Fibroblast of mammary gland (primary cell): ENCODE results near the gene DEFB124.
"Not testable (repeated sequence)": the region's sequence is repeated elsewhere in the genome, so short reads cannot be mapped to it uniquely, and the experiment has no call there.

Source experiments
- DNase-seq: peaks from one replicate; pipeline ENCODE4 v3.0.0-alpha.2; 2010; ENCODE audit warnings: low read depth
- H3K4me3 ChIP-seq: 2 replicates; pipeline ENCODE4 v1.5.1; 2011; ENCODE audit warnings: low read depth, mild to moderate bottlenecking, low read length, moderate library complexity; ENCODE audit not compliant: control insufficient read depth
- TF ChIP-seq, protein P1 (sequence below): conservative IDR thresholded peaks from 2 replicates; pipeline ENCODE4 v1.5.1; 2011; ENCODE audit warnings: low read depth, low read length, inconsistent platforms; ENCODE audit not compliant: control insufficient read depth, insufficient read depth

The DEFB124 gene

DNA sequence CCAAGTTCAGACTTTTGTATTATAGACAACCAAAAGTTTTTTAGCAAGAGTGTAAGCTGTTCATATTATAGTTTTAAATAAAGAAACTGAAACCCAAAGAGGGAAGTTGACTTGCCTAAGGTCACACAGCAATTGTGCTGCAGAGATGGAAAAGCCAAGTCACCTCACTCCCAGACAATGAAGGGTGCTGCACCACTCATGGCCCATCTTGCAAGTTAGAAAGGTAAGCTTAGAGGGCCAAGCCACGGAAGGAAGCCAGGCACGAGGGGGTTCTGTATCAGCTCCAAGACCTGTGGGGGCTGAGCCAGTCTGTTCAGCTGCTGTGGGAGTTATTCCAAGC lies 860 bp downstream of the DEFB124 start:
- TF ChIP-seq, protein P1, sequence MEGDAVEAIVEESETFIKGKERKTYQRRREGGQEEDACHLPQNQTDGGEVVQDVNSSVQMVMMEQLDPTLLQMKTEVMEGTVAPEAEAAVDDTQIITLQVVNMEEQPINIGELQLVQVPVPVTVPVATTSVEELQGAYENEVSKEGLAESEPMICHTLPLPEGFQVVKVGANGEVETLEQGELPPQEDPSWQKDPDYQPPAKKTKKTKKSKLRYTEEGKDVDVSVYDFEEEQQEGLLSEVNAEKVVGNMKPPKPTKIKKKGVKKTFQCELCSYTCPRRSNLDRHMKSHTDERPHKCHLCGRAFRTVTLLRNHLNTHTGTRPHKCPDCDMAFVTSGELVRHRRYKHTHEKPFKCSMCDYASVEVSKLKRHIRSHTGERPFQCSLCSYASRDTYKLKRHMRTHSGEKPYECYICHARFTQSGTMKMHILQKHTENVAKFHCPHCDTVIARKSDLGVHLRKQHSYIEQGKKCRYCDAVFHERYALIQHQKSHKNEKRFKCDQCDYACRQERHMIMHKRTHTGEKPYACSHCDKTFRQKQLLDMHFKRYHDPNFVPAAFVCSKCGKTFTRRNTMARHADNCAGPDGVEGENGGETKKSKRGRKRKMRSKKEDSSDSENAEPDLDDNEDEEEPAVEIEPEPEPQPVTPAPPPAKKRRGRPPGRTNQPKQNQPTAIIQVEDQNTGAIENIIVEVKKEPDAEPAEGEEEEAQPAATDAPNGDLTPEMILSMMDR, result no peak
- no peak overlapping the region for H3K4me3 ChIP-seq
- no peak for DNase-seq

DNA sequence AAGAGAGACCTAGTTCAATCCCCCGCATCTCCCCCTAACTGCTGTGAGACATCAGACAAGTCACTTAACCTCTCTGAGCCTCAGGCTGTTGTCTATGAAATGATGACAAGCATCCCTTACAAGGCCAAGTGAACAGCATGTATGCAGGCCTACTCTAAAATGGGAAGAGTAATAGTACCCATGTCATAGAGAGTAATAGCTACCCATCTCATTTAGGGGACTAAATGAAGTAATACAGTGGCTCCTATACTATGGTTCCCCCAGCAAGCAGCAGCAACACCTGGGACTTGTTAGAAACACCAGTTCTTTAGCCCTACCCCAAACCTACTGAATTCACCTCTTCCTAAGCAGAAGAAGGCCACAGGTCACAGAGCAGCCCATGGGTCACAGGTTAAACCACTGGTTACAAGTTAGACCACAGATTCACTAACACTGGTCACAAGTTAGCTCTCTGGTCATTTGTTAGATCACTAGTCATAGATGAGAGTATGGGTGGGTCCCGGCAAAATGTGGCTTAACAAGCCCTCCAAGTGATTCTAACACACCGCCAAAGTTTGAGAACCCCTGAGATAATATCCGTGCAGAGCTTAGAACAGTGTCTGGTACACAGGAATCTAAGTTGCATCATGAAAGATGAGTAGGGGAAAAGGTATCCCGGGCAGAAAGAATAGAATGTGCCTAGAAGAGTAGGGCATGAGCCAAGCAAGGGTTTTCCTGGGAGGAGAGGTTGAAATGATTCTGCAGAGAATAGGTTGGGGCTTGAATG lies 1.4 kb downstream of the DEFB124 start:
- peak; percentile 54 for DNase-seq
- H3K4me3 ChIP-seq, result no peak overlapping the region
- TF ChIP-seq, protein P1, result no peak

GRCh38 chr20:31472395-31473330 lies 2.3 kb downstream of the DEFB124 start:
- TF ChIP-seq, protein P1, result no peak
- DNase-seq, result peak; percentile 65
- no peak overlapping the region for H3K4me3 ChIP-seq

GRCh38 chr20:31470946-31471345 lies 4.0 kb downstream of the DEFB124 start:
- DNase-seq, H3K4me3 ChIP-seq: not testable (repeated sequence)

DNA sequence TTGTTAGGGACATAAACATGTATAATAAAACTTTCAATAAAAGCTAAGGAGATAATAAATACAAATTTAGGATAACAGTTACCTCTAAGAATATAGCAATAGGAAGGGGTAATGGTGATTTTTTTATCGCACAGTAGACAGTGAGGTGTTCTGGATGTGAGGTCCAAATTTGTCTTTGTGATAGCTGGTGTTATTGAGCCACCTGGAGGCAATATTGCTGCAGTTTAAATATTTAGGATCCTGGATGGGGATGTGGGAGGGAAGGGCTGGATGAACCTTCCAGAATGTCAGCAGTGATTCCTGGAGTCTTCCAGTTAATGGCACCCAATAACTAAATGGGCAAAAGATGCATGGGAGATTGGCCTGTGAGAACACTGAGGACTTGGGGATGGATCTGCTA lies 20.6 kb downstream of the DEFB124 start:
- H3K4me3 ChIP-seq, result no peak overlapping the region
- no peak for DNase-seq
- TF ChIP-seq, protein P1, result no peak

DNA sequence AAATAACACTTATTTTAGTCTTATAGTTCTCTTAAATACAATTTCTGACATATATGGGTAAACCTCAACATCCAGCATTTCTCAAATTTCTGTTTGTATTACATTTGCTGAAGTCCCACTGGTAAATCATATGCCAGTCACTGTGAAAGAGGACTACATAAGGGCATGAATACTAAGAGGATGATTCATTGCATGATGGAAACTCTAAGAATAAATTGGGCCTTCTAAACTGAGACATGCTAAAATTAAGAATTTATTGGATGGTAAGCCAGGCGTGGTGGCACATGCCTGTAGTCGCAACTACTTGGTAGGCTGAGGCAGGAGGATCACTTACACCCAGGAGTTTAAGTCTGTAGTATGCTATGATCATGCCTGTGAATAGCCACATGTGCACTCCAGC lies 22.4 kb downstream of the DEFB124 start:
- H3K4me3 ChIP-seq, result no peak overlapping the region
- TF ChIP-seq, protein P1, result no peak
- no peak for DNase-seq

GRCh38 chr20:31449511-31450414 lies 25.2 kb downstream of the DEFB124 start:
- TF ChIP-seq, protein P1, result no peak

More at GRCh38 chr20:31449511-31450414, 25.2 kb downstream of the DEFB124 start:
- no peak overlapping the region for H3K4me3 ChIP-seq
- no peak for DNase-seq
